PC-9 (cell line): ENCODE measurements around the gene POLR3C. TPM values are rescaled to one million over a fixed set of nuclear protein-coding genes. Genes with fewer than 3 reads are reported as not detected.

Experiments used
- Bru-seq: library from RNA; stranded (reverse); fragments of 400-500 nt; gene quantifications from one replicate; lab custom pipeline; 2021; lab: Mats Ljungman, UMichigan
- BruChase-seq, 2 experiments: library from RNA; stranded (reverse); fragments of 400-500 nt; gene quantifications; one replicate each; lab custom pipeline; 2021; lab: Mats Ljungman, UMichigan
- BruUV-seq: library from RNA; stranded (reverse); fragments of 400-500 nt; replicated peaks from 2 replicates; lab custom pipeline; 2021; lab: Mats Ljungman, UMichigan
- CTCF ChIA-PET: fragments of 300-600 bp; sonication (Branson Sonifier 250); formaldehyde crosslinking; loops from one replicate; lab custom pipeline; 2022; ENCODE audit warnings: antibody characterized with exemption; lab: Charles Lee
- POLR2A ChIA-PET: fragments of 300-600 bp; sonication (Branson Sonifier 250); formaldehyde crosslinking; loops from one replicate; lab custom pipeline; 2022; ENCODE audit warnings: antibody characterized with exemption; ENCODE audit not compliant: unreplicated experiment; lab: Charles Lee
- DNase-seq, 2 experiments: peaks; one replicate each; pipeline versions ENCODE4 v3.0.0 to v3.0.0-alpha.2; 2015 to 2022; ENCODE audit warnings: mixed read lengths in 1 of 2
- H2AFZ ChIP-seq: fragments of 200-600 bp; sonication (generic); 2 replicates; pipeline ENCODE4 v1.8.1; 2017; ENCODE audit warnings: antibody characterized with exemption
- H3F3A ChIP-seq: fragments of 200-600 bp; sonication (generic); 2 replicates; pipeline ENCODE4 v1.8.1; 2017; ENCODE audit warnings: antibody characterized with exemption, mild to moderate bottlenecking, low read depth; ENCODE audit not compliant: insufficient read depth
- H3K27ac ChIP-seq: fragments of 200-600 bp; sonication (generic); 2 replicates; pipeline ENCODE4 v1.6.1; 2016; ENCODE audit warnings: mixed run types
- H3K27me3 ChIP-seq: fragments of 200-600 bp; sonication (generic); 2 replicates; pipeline ENCODE4 v1.6.1; 2016; ENCODE audit warnings: low read depth, mixed run types; ENCODE audit not compliant: insufficient read depth
- H3K36me3 ChIP-seq: fragments of 200-600 bp; sonication (generic); 2 replicates; pipeline ENCODE4 v1.6.1; 2016; ENCODE audit warnings: low read depth, mixed run types
- H3K4me1 ChIP-seq: fragments of 200-600 bp; sonication (generic); replicated peaks from 2 replicates; pipeline ENCODE4 v1.6.1; 2016; ENCODE audit warnings: mixed run types; ENCODE audit not compliant: insufficient read depth
- H3K4me2 ChIP-seq: fragments of 200-600 bp; sonication (generic); 2 replicates; pipeline ENCODE4 v1.6.1; 2017; ENCODE audit warnings: mixed run types
- H3K4me3 ChIP-seq: fragments of 200-600 bp; sonication (generic); 2 replicates; pipeline ENCODE4 v1.6.1; 2016; ENCODE audit warnings: mixed run types
- H3K79me2 ChIP-seq: fragments of 200-600 bp; sonication (generic); 2 replicates; pipeline ENCODE4 v1.6.1; 2017; ENCODE audit warnings: low read depth, mixed run types
- H3K9me2 ChIP-seq: fragments of 200-600 bp; sonication (generic); 2 replicates; pipeline ENCODE4 v1.8.1; 2017; ENCODE audit warnings: mild to moderate bottlenecking; ENCODE audit not compliant: insufficient read depth
- H3K9me3 ChIP-seq: fragments of 200-600 bp; sonication (generic); 2 replicates; pipeline ENCODE4 v1.8.1; 2016; ENCODE audit warnings: low read depth; ENCODE audit not compliant: insufficient read depth
- H4K20me1 ChIP-seq: fragments of 200-600 bp; sonication (generic); 2 replicates; pipeline ENCODE4 v1.8.1; 2017; ENCODE audit not compliant: insufficient read depth
- EZH2 ChIP-seq: fragments of 200-600 bp; sonication (generic); IDR thresholded peaks from 2 replicates; pipeline ENCODE4 v1.8.0; 2017; ENCODE audit warnings: antibody characterized with exemption, low read depth
- intact Hi-C: fragments of 100-400 bp; cut with micrococcal nuclease; formaldehyde crosslinking; loops from one replicate; pipeline ENCODE4 v1.10.0; 2022; ENCODE audit not compliant: unreplicated experiment
- long read RNA-seq: library from polyadenylated mRNA; stranded (forward); transcript quantifications from one replicate; pipeline ENCODE4 v2.0.0, GENCODE V29; 2022
- total RNA-seq: library from RNA; stranded (reverse); gene quantifications from 2 replicates; pipeline ENCODE4 v1.2.3, GENCODE V29; 2021
- TF ChIP-seq, protein P1 (sequence below): fragments of 200-600 bp; sonication (generic); conservative IDR thresholded peaks from 2 replicates; pipeline ENCODE4 v1.6.1; 2017; ENCODE audit warnings: mixed run types, antibody characterized with exemption, mild to moderate bottlenecking, moderate library complexity

POLR3C gene, protein sequence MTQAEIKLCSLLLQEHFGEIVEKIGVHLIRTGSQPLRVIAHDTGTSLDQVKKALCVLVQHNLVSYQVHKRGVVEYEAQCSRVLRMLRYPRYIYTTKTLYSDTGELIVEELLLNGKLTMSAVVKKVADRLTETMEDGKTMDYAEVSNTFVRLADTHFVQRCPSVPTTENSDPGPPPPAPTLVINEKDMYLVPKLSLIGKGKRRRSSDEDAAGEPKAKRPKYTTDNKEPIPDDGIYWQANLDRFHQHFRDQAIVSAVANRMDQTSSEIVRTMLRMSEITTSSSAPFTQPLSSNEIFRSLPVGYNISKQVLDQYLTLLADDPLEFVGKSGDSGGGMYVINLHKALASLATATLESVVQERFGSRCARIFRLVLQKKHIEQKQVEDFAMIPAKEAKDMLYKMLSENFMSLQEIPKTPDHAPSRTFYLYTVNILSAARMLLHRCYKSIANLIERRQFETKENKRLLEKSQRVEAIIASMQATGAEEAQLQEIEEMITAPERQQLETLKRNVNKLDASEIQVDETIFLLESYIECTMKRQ
- total RNA-seq (21.2 and 21.4 TPM in 2 replicates), Bru-seq, nascent RNA (percentile 86 among the genes with signal in this experiment), BruChase-seq, experiment 1, labeled RNA remaining after a 2-hour chase (percentile 79 among the genes with signal in this experiment), BruChase-seq, experiment 2, labeled RNA remaining after a 6-hour chase (percentile 86 among the genes with signal in this experiment)
- long read RNA-seq, transcript POLR3C-201 (15 exons, 1,851 nt), result major isoform, 30 of 43 reads
- long read RNA-seq, partial matches to known transcripts, result 3 of 43 reads
- long read RNA-seq, other reads (novel, unspliced or antisense), result 10 of 43 reads

DNA sequence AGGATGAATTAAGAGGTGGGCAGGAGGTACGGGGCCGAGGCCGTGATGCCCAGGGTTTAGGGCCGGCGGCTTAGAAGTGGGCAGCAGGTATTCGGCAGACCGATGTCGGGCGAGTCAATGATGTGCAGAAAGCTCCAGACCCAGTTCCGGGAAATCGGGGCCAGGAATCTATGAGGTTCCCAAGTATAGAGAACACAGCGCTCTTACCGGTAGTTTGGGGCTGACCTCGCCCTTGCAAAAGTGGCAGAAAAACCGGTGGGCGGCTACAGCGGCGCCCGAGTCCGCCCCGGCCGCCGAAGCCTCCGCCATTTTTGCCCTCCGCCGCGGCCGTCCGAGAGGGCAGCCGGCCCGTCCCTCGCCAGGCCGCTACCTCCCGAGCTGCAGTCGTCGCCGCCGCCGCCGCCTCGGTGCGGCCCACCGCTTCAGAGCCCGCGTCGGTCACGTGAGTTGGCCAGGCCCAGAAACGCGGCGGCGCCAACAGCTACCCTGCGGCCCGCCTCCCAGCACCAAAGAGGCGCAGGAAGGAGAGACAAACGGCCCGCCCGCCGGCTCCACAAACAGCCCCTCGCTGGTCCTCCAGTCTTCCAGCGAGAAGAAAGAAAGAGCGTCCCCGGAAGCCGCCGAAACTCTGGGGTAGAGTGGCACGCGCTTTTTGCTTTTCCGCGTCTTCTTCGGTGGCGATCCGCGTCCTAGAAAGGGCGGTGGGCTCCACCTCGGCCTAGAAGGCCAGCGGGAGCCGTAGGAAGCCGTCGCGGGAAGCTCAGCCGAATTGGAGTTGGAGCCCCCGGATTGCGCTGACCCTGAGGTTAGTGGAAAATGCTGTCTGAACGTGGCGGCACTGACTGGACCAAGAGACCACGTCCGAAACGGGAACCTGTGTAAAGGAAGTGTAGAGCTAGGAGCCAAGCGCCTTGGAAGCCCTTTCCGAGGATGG, at the start of gene POLR3C, which contains the start of gene RNF115:
Gene POLR3C (plus strand): TSS at position 636 of the 934 bp plus-strand sequence. CDS start 1,577 bp downstream, outside the sequence.
Gene RNF115 (minus strand): TSS at position 531 of the 934 bp plus-strand sequence. CDS start 222 bp downstream, at position 309.
- peak; percentile 69 to 86 for DNase-seq
- Histone ChIP-seq H3K9me2 (no peaks in the 10 kb centered on the region), H3F3A (no peaks in the 10 kb centered on the region; the same call in 1 of the 2 replicates), H4K20me1 (no peaks in the 10 kb centered on the region), H3K79me2 (peaks cover 29% of the 10 kb centered on the region), H3K36me3 (peaks cover 24% of the 10 kb centered on the region), H3K27me3 (no peaks in the 10 kb centered on the region), H3K4me1 (peaks cover 16% of the 10 kb centered on the region), H2AFZ (peak within 1 kb of the TSS; percentile 84), H3K4me3 (peak within 1 kb of the TSS; percentile 85), H3K9me3 (no peaks in the 10 kb centered on the region), H3K27ac (peak within 1 kb of the TSS; percentile 81), H3K4me2 (peak within 1 kb of the TSS; percentile 91)
- POLR2A ChIA-PET, result interaction anchor here (0.6 to 1.1 kb wide), 6 partner anchors 20 to 84 kb away, joined by 3 to 16 read pairs (median 4); partner anchors contain the start of gene NUDT17
- TF ChIP-seq EZH2, result no peak
- TF ChIP-seq, protein P1, sequence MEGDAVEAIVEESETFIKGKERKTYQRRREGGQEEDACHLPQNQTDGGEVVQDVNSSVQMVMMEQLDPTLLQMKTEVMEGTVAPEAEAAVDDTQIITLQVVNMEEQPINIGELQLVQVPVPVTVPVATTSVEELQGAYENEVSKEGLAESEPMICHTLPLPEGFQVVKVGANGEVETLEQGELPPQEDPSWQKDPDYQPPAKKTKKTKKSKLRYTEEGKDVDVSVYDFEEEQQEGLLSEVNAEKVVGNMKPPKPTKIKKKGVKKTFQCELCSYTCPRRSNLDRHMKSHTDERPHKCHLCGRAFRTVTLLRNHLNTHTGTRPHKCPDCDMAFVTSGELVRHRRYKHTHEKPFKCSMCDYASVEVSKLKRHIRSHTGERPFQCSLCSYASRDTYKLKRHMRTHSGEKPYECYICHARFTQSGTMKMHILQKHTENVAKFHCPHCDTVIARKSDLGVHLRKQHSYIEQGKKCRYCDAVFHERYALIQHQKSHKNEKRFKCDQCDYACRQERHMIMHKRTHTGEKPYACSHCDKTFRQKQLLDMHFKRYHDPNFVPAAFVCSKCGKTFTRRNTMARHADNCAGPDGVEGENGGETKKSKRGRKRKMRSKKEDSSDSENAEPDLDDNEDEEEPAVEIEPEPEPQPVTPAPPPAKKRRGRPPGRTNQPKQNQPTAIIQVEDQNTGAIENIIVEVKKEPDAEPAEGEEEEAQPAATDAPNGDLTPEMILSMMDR, result no peak
- CTCF ChIA-PET, result no interaction called here
- intact Hi-C loops, result loop anchor here (2.0 to 5.0 kb wide), 2 partner anchors 41 to 102 kb away; no protein-coding TSS in a partner anchor
- BruUV-seq, result TSS peak; percentile 16

DNA sequence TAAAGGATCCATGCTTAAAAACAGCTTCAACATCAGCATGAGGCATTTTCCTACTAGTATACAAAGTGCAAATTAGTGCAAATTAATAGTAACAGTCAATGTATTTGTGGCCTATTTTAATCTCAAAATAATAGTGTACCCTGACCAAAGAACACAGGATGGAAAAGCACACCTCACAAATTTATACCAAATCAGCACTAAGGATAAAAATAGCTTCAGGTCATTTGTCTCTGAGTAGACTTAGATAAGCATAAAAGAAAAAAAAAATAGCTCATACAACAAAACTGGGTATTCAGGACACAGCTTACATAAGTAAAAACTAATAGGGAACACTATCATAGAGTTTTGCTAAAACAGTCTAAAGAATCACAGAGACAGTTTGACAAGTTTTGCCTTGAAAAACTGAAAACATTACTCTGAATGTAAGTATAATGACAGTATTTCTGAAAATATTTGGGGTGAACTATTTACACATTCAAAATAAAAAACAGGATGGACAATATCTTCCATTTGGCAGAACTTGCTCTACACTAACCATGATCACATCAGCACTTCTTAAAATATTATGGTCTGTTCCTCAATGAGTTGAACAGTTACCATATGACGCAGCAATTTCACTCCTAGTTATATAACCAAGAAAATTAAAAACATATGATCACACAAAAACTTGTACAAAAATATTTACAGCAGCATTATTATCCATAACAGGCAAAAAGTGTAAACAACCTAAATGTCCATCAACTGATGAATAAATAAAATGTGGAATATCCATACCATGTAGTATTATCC, 46.4 kb upstream of the POLR3C start:
- CTCF ChIA-PET, result no interaction called here
- BruUV-seq, result no TSS peak

More for the DNA sequence above, 46.4 kb upstream of the POLR3C start:
- POLR2A ChIA-PET, result no interaction called here
- Histone ChIP-seq H3K27ac (no peak overlapping the region), H3K4me1 (peaks cover 21% of the 10 kb centered on the region), H3K9me2 (no peaks in the 10 kb centered on the region), H4K20me1 (no peaks in the 10 kb centered on the region), H3K4me3 (no peak overlapping the region), H3K4me2 (no peak overlapping the region), H3K27me3 (no peaks in the 10 kb centered on the region), H2AFZ (no peak overlapping the region), H3K79me2 (no peaks in the 10 kb centered on the region), H3F3A (peaks cover 28% of the 10 kb centered on the region), H3K36me3 (0 out of 2 replicates have a peak, but pooled peaks cover 14% of the 10 kb centered on the region), H3K9me3 (no peaks in the 10 kb centered on the region)
- TF ChIP-seq, protein P1, result no peak
- no peak for TF ChIP-seq EZH2
- DNase-seq, result no peak
- intact Hi-C loops, result no loop called here
